ENCODE data around the gene OR4F15. TPM values are rescaled to one million over a fixed set of nuclear protein-coding genes. Genes with fewer than 3 reads are reported as not detected.

OR4F15 gene
- polyA plus RNA-seq, 1 of the 3 experiments (the other 2 are of a cell fraction), result not detected

DNA sequence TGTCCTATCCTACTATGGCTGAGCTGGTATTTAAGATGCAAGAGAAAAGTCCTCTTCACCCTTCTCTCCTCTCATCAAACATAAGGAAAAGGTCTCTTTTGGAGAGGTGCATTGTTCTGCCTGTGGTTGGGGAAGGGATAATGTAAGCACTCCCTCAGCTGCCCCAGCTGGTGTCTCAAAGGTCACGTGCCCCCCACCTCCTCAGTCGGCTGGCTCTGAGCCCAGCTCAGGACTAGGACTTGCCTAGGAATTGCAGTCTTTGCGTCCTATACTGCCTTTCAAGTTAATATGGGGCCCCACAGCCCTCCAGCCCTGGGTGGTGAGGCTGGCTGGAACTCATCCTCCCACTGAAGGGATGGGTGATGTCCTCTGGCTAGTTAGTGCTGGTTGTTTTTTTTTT lies 29.7 kb downstream of the OR4F15 start:
- Histone ChIP-seq H3F3A (replicated peaks; ENCODE audit: insufficient read depth) (no peaks in the 10 kb centered on the region), H3K4me3 (ENCODE audit: low read depth in 2 of 2, low read length in 1 of 2) (no peak overlapping the region), H3K4me2 (no peak overlapping the region), H3K4me1 (ENCODE audit: control insufficient read depth in 1 of 2, insufficient read depth in 2 of 2, low read depth in 1 of 2, low read length in 1 of 2) (no peaks in the 10 kb centered on the region), H3K9ac (no peak overlapping the region), H2AFZ (ENCODE audit: low read depth) (no peak overlapping the region), H3K36me3 (replicated peaks in 1 of 2; ENCODE audit: control insufficient read depth in 1 of 2, insufficient read depth in 2 of 2, low read length in 1 of 2) (no peaks in the 10 kb centered on the region), H4K20me1 (ENCODE audit: insufficient read depth) (no peaks in the 10 kb centered on the region), H3K79me2 (ENCODE audit: insufficient read depth) (no peaks in the 10 kb centered on the region), H3K27me3 (ENCODE audit: insufficient read depth) (no peaks in the 10 kb centered on the region), H3K9me3 (no peaks in the 10 kb centered on the region), H3K27ac (ENCODE audit: low read depth in 2 of 2, low read length in 1 of 2) (no peak overlapping the region), H3K9me2 (no peaks in the 10 kb centered on the region)
- POLR2A ChIA-PET, result no interaction called here
- DNase-seq, result no peak
- TF ChIP-seq, protein P1, sequence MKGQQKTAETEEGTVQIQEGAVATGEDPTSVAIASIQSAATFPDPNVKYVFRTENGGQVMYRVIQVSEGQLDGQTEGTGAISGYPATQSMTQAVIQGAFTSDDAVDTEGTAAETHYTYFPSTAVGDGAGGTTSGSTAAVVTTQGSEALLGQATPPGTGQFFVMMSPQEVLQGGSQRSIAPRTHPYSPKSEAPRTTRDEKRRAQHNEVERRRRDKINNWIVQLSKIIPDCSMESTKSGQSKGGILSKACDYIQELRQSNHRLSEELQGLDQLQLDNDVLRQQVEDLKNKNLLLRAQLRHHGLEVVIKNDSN (IDR thresholded peaks at IDR 0.05; ENCODE audit: borderline replicate concordance, low read depth), result no peak
- TF ChIP-seq RCOR1 (IDR thresholded peaks at IDR 0.05; ENCODE audit: low read length) (no peak), RFX5 (IDR thresholded peaks at IDR 0.05; ENCODE audit: low read length) (no peak), YY1 (IDR thresholded peaks at IDR 0.05; ENCODE audit: low read depth) (no peak)
- TF ChIP-seq, protein P2, sequence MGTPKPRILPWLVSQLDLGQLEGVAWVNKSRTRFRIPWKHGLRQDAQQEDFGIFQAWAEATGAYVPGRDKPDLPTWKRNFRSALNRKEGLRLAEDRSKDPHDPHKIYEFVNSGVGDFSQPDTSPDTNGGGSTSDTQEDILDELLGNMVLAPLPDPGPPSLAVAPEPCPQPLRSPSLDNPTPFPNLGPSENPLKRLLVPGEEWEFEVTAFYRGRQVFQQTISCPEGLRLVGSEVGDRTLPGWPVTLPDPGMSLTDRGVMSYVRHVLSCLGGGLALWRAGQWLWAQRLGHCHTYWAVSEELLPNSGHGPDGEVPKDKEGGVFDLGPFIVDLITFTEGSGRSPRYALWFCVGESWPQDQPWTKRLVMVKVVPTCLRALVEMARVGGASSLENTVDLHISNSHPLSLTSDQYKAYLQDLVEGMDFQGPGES (IDR thresholded peaks at IDR 0.05; ENCODE audit: low read depth, low read length), result no peak
- TF ChIP-seq, protein P3, sequence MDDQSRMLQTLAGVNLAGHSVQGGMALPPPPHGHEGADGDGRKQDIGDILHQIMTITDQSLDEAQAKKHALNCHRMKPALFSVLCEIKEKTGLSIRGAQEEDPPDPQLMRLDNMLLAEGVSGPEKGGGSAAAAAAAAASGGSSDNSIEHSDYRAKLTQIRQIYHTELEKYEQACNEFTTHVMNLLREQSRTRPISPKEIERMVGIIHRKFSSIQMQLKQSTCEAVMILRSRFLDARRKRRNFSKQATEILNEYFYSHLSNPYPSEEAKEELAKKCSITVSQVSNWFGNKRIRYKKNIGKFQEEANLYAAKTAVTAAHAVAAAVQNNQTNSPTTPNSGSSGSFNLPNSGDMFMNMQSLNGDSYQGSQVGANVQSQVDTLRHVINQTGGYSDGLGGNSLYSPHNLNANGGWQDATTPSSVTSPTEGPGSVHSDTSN (IDR thresholded peaks at IDR 0.05), result no peak
- 8% methylated on average over 3 of the region's 3 CpGs for WGBS (ENCODE audit: low lambda C conversion rate)
- CTCF ChIA-PET, result no interaction called here

DNA sequence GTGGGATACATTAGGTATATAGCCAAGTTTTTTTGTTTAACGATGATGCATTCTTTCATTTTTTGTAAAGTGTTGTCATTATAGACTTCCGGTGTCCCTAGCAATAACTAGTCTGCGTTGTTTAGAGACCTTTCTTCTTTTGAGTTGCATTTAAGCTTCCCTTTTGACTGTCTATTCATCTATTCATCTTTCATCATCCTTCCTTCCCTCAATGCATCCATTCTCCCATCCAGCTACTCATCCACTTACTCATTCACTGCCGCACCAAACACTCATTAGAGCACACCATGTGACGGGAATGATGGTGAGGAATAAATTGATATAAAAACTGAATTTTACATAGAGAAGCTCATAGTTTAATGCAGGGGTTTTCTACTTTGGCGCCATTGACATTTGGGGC lies 32.9 kb downstream of the OR4F15 start:
- WGBS (ENCODE audit: low lambda C conversion rate), result 17% methylated on average over 6 of the region's 6 CpGs
- no peak overlapping the region for H3K4me3 ChIP-seq (ENCODE audit: low read depth in 2 of 2, low read length in 1 of 2)
- H3K4me1 ChIP-seq (ENCODE audit: control insufficient read depth in 1 of 2, insufficient read depth in 2 of 2, low read depth in 1 of 2, low read length in 1 of 2), result no peaks in the 10 kb centered on the region
- no peak overlapping the region for H3K9ac ChIP-seq
- no peaks in the 10 kb centered on the region for H3K9me2 ChIP-seq
- no peaks in the 10 kb centered on the region for H3K36me3 ChIP-seq (replicated peaks in 1 of 2; ENCODE audit: control insufficient read depth in 1 of 2, insufficient read depth in 2 of 2, low read length in 1 of 2)
- no peak overlapping the region for H3K4me2 ChIP-seq
- DNase-seq, result no peak
- H3K9me3 ChIP-seq, result no peaks in the 10 kb centered on the region
- H4K20me1 ChIP-seq (ENCODE audit: insufficient read depth), result no peaks in the 10 kb centered on the region
- CTCF ChIA-PET, result no interaction called here
- H3K79me2 ChIP-seq (ENCODE audit: insufficient read depth), result no peaks in the 10 kb centered on the region
- no peaks in the 10 kb centered on the region for H3K27me3 ChIP-seq (ENCODE audit: insufficient read depth)
- H3F3A ChIP-seq (replicated peaks; ENCODE audit: insufficient read depth), result no peaks in the 10 kb centered on the region
- TF ChIP-seq POLR2AphosphoS5 (IDR thresholded peaks at IDR 0.05; ENCODE audit: low read depth, low read length) (no peak), ZBTB33 (IDR thresholded peaks at IDR 0.05; ENCODE audit: borderline replicate concordance, low read depth) (no peak), CHD2 (IDR thresholded peaks at IDR 0.05; ENCODE audit: low read length, partially characterized antibody) (no peak)
- POLR2A ChIA-PET, result no interaction called here
- H3K27ac ChIP-seq (ENCODE audit: low read depth in 2 of 2, low read length in 1 of 2), result no peak overlapping the region
- H2AFZ ChIP-seq (ENCODE audit: low read depth), result no peak overlapping the region
